GM21528 (cell line): ENCODE measurements around the gene PIK3CB.
"Not testable (repeated sequence)": the region's sequence is repeated elsewhere in the genome, so short reads cannot be mapped to it uniquely, and the experiment has no call there.

Source experiments
- ATAC-seq: cut with Tn5 transposase; IDR thresholded peaks from one replicate; pipeline ENCODE4 v1.9.1; 2021; ENCODE audit warnings: mild to moderate bottlenecking, moderate library complexity; ENCODE audit not compliant: unreplicated experiment, low FRiP score

The PIK3CB gene

GRCh38 chr3:138848696-138849095 lies 14.0 kb upstream of the PIK3CB start:
- no peak for ATAC-seq

GRCh38 chr3:138846824-138847223 lies 12.1 kb upstream of the PIK3CB start:
- ATAC-seq: not testable (repeated sequence)

DNA sequence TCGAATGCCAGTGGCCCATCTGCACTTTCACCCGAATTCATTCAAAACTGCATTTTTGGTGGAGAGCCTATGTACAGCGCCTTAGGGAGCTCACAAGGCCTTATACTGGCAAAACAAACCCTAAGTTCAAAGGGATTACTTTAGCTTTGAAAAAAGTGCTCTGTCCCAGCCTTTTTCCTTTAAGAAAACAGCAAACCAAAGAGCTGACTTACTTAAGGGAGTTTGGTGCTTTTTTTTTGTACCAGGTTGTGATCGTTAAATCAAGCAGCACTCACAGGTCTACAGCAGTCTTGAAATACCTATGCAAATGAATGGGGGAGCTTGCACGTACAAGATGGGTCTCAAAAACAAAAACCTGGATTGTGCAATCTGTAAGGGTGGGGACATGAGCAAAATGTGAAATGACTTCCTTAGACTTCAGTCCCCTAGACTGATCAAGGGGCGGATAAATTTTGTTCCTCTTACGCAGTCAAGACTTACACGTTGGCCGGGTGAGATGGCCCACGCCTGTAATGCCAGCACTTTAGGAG lies 11.6 kb upstream of the PIK3CB start:
- ATAC-seq: no peak

DNA sequence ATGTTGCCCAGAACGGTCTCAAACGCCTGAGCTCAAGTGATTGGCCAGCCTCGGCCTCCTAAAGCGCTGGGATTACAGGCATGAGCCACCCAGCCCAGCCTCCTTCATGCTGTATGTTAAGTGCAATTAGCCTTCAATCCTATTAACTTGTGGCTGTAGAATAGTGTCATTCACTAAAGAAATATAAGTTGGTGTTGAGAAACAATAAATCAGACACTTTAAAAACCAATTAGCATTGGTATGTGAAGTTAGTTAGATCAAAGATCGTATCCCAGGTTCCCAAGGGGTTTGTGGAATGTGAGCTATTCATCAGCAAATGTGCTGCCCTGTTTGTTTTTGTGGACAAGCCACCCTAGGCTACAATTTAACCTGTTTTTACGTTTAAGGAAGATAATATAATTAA lies 11.0 kb upstream of the PIK3CB start:
- no peak for ATAC-seq

- no peak for ATAC-seq
Measured at GRCh38 chr3:138845181-138845601, 10.5 kb upstream of the PIK3CB start.

DNA sequence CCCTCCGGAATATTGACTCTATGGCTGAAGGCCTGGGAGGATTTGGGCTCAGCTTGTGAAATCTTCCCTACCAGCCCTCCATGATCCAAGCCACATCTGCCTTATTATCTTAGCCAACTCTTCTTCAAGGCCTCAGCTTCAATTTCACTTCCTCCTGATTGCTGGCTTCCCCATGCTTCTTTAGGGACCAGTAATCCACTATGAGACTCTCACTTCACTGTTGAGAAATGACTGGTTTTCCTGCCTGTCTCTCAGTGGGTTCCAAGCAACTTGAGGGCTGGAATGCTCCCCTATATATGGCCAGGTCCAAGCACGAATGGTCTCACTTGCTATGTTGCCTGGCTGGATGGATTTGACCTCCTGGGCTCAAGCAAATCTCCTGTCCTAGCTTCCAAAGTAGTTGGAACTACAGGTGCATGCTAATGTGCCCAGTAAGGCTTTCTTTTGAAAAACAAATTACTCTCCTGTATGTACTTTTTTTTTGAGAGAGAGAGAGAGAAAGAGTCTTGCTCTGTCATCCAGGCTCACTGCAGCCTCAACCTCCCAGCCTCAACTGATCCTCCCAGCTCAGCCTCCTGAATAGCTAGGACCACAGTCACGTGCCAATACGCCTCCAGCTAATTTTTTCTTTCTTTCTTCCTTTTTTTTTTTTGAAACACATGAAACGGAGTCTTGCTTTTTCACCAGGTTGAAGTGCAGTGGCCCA lies 7.9 kb upstream of the PIK3CB start:
- ATAC-seq: peak; percentile 72

- ATAC-seq: not testable (repeated sequence)
Measured at GRCh38 chr3:138838385-138838784, 3.7 kb upstream of the PIK3CB start.

GRCh38 chr3:138835846-138836245 lies 1.1 kb upstream of the PIK3CB start:
- ATAC-seq: not testable (repeated sequence)

- no peak for ATAC-seq
Measured at GRCh38 chr3:138835397-138835757, 649 bp upstream of the PIK3CB start.

- ATAC-seq: peak; percentile 54
Measured at GRCh38 chr3:138833899-138834595, 681 bp downstream of the PIK3CB start.

DNA sequence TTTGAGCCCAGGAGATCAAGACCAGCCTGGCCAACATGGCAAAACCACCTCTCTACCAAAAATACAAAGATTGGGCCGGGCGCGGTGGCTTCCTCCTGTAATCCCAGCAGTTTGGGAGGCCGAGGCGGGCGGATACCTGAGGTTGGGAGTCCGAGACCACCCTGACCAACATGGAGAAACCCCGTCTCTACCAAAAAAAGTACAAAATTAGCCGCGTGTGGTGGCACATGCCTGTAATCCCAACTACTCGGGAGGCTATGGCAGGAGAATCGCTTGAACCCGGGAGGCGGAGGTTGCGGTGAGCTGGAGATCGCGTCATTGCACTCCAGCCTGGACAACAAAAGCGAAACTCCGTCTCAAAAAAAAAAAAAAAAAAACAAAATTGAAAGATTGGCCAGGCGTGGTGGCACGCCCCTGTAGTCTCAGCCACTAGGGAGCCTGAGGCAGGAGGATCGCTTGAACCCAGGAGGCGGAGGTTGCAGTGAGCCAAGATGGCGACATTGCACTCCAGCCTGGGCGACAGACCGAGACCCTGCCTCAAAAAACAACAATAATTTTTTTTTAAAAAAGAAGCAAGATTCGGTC lies 2.2 kb downstream of the PIK3CB start:
- ATAC-seq: not testable (repeated sequence)

DNA sequence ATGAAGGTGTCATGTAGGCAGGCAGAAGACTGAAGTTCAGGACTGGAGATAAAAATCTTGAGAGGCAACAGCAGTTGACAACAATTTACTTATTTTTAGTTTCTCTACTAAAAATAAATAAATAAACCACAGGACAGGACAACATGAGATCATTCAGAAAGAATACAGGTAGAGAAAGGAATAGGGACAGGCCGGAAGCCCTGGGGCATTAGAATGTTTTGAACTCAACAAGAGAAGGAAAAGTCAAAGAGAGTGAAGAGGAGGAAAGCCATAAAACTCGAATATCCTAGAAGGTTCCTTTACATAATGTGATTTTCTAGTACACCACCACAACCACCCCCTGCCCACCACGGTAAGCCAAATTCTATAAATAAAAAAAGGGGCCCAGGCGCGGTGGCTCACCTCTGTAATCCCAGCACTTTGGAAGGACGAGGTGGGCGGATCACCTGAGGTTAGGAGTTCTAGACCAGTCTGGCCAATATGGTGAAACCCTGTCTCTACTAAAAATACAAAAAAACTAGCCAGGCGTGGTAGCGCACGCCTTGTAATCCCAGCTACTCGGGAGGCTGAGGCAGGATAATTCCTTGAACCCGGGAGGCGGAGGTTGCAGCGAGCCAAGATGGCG lies 4.7 kb downstream of the PIK3CB start:
- ATAC-seq: no peak

- ATAC-seq: no peak
Measured at GRCh38 chr3:138829097-138829496, 5.6 kb downstream of the PIK3CB start.

GRCh38 chr3:138827222-138827621 lies 7.5 kb downstream of the PIK3CB start:
- ATAC-seq: no peak

DNA sequence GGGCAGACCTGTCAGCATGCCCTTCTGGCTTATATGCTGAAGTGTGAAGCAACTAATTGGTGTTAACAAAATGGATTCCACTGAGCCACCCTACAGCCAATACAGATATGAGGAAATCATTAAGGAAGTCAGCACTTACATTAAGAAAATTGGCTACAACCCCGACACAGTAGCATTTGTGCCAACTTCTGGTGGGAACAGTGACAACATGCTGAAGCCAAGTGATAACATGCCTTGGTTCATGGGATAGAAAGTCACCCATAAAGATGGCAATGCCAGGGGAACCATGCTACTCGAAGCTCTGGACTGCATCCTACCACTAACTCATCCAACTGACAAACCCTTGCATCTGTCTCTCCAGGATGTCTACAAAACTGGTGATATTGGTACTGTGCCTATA lies 9.4 kb downstream of the PIK3CB start:
- no peak for ATAC-seq

GRCh38 chr3:138824114-138824506 lies 10.6 kb downstream of the PIK3CB start:
- no peak for ATAC-seq

DNA sequence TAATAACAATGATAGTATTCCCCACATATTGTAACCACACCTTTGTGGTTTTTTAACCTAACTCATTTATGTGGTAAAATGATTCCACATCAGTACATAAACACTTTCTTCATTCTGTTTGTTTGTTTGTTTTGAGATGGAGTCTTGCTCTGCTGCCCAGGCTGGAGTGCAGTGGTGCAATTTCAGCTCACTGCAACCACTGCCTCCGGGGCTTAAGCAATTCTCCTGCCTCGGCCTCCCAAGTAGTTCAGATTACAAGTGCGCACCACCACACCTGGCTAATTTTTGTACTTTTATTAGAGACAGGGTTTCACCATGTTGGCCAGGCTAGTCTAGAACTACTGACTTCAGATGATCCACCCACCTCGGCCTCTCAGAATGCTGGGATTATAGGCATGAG lies 14.3 kb downstream of the PIK3CB start:
- ATAC-seq: not testable (repeated sequence)

DNA sequence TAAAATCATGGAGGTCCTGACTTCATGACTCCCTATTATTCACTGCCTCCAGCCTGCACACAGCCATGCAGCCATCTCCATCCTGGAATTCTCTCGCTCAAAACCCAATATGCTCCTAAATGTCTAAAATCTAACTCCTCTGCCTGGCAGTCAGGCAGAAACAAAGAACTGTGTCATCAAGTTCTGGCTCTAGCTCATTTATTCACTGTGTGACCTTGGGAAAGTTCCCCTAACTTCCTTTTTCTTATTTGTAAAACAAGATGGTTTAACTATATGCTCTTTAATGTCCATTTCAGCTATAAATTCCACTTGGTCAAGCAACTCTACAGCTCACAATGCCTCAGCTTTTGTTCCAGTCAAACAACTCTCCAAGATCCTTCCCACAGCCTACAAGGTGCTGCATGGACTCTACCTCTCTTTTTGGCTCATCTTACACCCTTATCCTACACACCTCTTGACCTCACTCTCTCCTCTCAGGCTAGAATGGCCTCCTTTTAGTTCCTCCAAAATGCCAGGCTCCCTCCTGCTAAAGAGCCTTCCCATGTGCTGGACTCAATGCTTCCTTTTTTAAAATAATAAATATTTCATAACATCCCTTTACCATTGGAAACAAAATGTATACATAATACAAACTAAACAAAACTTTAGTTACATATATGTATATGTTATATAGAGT lies 16.4 kb downstream of the PIK3CB start:
- ATAC-seq: no peak

DNA sequence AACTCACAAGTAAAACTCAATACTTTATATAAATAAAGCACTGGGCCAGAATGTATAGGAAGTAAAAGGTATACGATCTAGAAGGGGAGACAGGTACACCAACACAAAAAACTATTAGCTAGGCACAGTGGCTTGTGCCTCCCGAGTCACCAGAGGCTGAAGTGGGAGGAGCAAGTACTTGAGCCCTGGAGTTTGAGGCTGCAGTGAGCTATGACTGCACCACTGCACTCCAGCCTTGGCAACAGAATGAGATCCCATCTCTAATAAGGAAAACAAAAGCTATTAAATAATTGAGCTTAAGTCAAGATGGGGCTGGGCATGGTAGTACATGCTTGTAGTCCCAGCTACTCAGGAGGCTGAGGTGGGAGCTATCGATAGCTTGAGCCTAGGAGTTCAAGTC lies 17.0 kb downstream of the PIK3CB start:
- ATAC-seq: no peak

GRCh38 chr3:138812806-138813205 lies 21.9 kb downstream of the PIK3CB start:
- no peak for ATAC-seq
